A549 (cell line): ENCODE data around the gene IDH3B. TPM values are rescaled to one million over a fixed set of nuclear protein-coding genes. Genes with fewer than 3 reads are reported as not detected.

Source experiments
- ATAC-seq, 2 experiments: fragments of 200-7000 bp in 1 of 2; fragments of >200 bp in 1 of 2; cut with Nextera tagmentation in 1 of 2; cut with Tn5 transposase in 1 of 2; 3 replicates each; pipeline versions ENCODE4 v1.8.0 to v1.9.1; 2018 to 2020; ENCODE audit warnings: mild to moderate bottlenecking in 1 of 2, moderate library complexity in 1 of 2
- CTCF ChIA-PET: fragments of 300-600 bp; sonication (Branson Sonifier 250); formaldehyde crosslinking; extraction: SDS; loops from one replicate; lab custom pipeline; 2021; ENCODE audit warnings: antibody characterized with exemption, inconsistent platforms; lab: Yijun Ruan, JAX
- POLR2A ChIA-PET: fragments of 350-600 bp; formaldehyde crosslinking; extraction: SDS; loops from one replicate; lab custom pipeline; 2021; ENCODE audit warnings: antibody characterized with exemption, inconsistent platforms; lab: Yijun Ruan, JAX
- DNase-seq, 2 experiments: peaks; one replicate each; pipeline versions ENCODE4 v3.0.0 to v3.0.0-alpha.2; 2011 to 2016; ENCODE audit warnings: low read depth in 1 of 2, low spot score in 1 of 2
- FAIRE-seq: peaks from 2 replicates; lab custom pipeline; 2011; peaks lifted over from hg19 to GRCh38; lab: Jason Lieb, UNC
- H3K27ac ChIP-seq, 2 experiments: fragments of >200 bp; sonication (Bioruptor Twin); formaldehyde crosslinking; 3 replicates each; pipeline ENCODE4 v1.5.1; 2016 to 2017
- H3K4me1 ChIP-seq: fragments of >200 bp; sonication (Bioruptor Twin); formaldehyde crosslinking; 3 replicates; pipeline ENCODE4 v1.6.1; 2016
- H3K4me2 ChIP-seq: fragments of >200 bp; sonication (Bioruptor Twin); formaldehyde crosslinking; 3 replicates; pipeline ENCODE4 v1.6.1; 2016
- H3K4me3 ChIP-seq: fragments of >200 bp; sonication (Bioruptor Twin); formaldehyde crosslinking; 3 replicates; pipeline ENCODE4 v1.5.1; 2016
- H3K9me3 ChIP-seq: fragments of >200 bp; sonication (Bioruptor Twin); formaldehyde crosslinking; 3 replicates; pipeline ENCODE4 v1.6.1; 2016
- BHLHE40 ChIP-seq: IDR thresholded peaks from 2 replicates; pipeline ENCODE4 v1.6.1; 2012; ENCODE audit warnings: low read depth, low read length, inconsistent platforms
- CBX2 ChIP-seq: fragments of 200-600 bp; sonication (generic); IDR thresholded peaks from 2 replicates; pipeline ENCODE4 v1.6.1; 2016; ENCODE audit warnings: low read depth, mild to moderate bottlenecking, borderline replicate concordance
- CEBPB ChIP-seq, 2 experiments: fragments of >200 bp in 1 of 2; sonication (Bioruptor Twin) in 1 of 2; formaldehyde crosslinking in 1 of 2; IDR thresholded peaks; 2 replicates each; pipeline ENCODE4 v1.6.1; 2012 to 2016
- CHD2 ChIP-seq: fragments of 150-350 bp; IDR thresholded peaks from 2 replicates; pipeline ENCODE4 v1.6.1; 2014; ENCODE audit warnings: low read length; ENCODE audit not compliant: partially characterized antibody
- CHD4 ChIP-seq: fragments of 200-600 bp; sonication (generic); IDR thresholded peaks from 2 replicates; pipeline ENCODE4 v1.6.1; 2016; ENCODE audit warnings: antibody characterized with exemption, mild to moderate bottlenecking, borderline replicate concordance
- E2F6 ChIP-seq: IDR thresholded peaks from 2 replicates; pipeline ENCODE4 v1.6.1; 2012; ENCODE audit warnings: low read depth, borderline replicate concordance
- EHF ChIP-seq: fragments of 250-450 bp; sonication (Bioruptor Pico); IDR thresholded peaks from 2 replicates; pipeline ENCODE4 v1.5.0; 2020; ENCODE audit warnings: mild to moderate bottlenecking
- EP300 ChIP-seq, 2 experiments: fragments of >200 bp; sonication (Bioruptor Twin); formaldehyde crosslinking; IDR thresholded peaks; 2 replicates in 1 of 2; 3 replicates in 1 of 2; pipeline ENCODE4 v1.6.1; 2016 to 2017
- ESRRA ChIP-seq: fragments of 150-350 bp; IDR thresholded peaks from 2 replicates; pipeline ENCODE4 v1.6.1; 2014; ENCODE audit warnings: mild to moderate bottlenecking, low read length, borderline replicate concordance
- FOSB ChIP-seq: fragments of 250-450 bp; sonication (Bioruptor Pico); IDR thresholded peaks from 2 replicates; pipeline ENCODE4 v1.5.0; 2020; ENCODE audit warnings: mild to moderate bottlenecking, moderate library complexity
- FOSL2 ChIP-seq, 2 experiments: fragments of 450-650 bp in 1 of 2; fragments of >200 bp in 1 of 2; sonication (Bioruptor Twin) in 1 of 2; formaldehyde crosslinking; IDR thresholded peaks; 2 replicates each; pipeline versions ENCODE4 v1.5.0 to v1.6.1; 2016 to 2020; ENCODE audit warnings: mild to moderate bottlenecking in 1 of 2, moderate library complexity in 1 of 2
- FOXS1 ChIP-seq: fragments of 250-450 bp; sonication (Bioruptor Pico); IDR thresholded peaks from 2 replicates; pipeline ENCODE4 v1.5.0; 2020; ENCODE audit warnings: mild to moderate bottlenecking, moderate library complexity
- HOXA7 ChIP-seq: fragments of 250-450 bp; sonication (Bioruptor Pico); IDR thresholded peaks from 2 replicates; pipeline ENCODE4 v1.5.0; 2020; ENCODE audit warnings: mild to moderate bottlenecking, moderate library complexity
- MAFK ChIP-seq: fragments of 450-650 bp; IDR thresholded peaks from 2 replicates; pipeline ENCODE4 v1.6.1; 2014; ENCODE audit not compliant: partially characterized antibody
- MAZ ChIP-seq: fragments of 150-350 bp; IDR thresholded peaks from 2 replicates; pipeline ENCODE4 v1.6.1; 2014; ENCODE audit warnings: antibody characterized with exemption, low read depth, low read length, borderline replicate concordance
- NPAS2 ChIP-seq: fragments of 250-450 bp; sonication (Bioruptor Pico); IDR thresholded peaks from 2 replicates; pipeline ENCODE4 v1.8.0; 2022; ENCODE audit warnings: mild to moderate bottlenecking, moderate library complexity, borderline replicate concordance
- NR3C1 ChIP-seq: fragments of >200 bp; sonication (Bioruptor Twin); formaldehyde crosslinking; IDR thresholded peaks from 3 replicates; pipeline ENCODE4 v1.6.1; 2017
- RCOR1 ChIP-seq: fragments of 150-350 bp; IDR thresholded peaks from 2 replicates; pipeline ENCODE4 v1.6.1; 2014; ENCODE audit warnings: antibody characterized with exemption, low read length, low read depth
- REST ChIP-seq: fragments of 200-600 bp; sonication (generic); IDR thresholded peaks from 2 replicates; pipeline ENCODE4 v1.6.1; 2016; ENCODE audit warnings: antibody characterized with exemption, mild to moderate bottlenecking, moderate library complexity
- RFX5 ChIP-seq: fragments of 450-650 bp; IDR thresholded peaks from 2 replicates; pipeline ENCODE4 v1.7.1; 2014; ENCODE audit warnings: antibody characterized with exemption, mild to moderate bottlenecking, moderate library complexity
- RNF2 ChIP-seq: fragments of 200-600 bp; sonication (generic); IDR thresholded peaks from 2 replicates; pipeline ENCODE4 v1.6.1; 2016; ENCODE audit warnings: low read depth, mild to moderate bottlenecking, antibody characterized with exemption, moderate library complexity, borderline replicate concordance
- SMC3 ChIP-seq: fragments of >200 bp; sonication (Bioruptor Twin); formaldehyde crosslinking; IDR thresholded peaks from 3 replicates; pipeline ENCODE4 v1.6.1; 2018; ENCODE audit warnings: inconsistent platforms
- SREBF2 ChIP-seq: fragments of 450-650 bp; IDR thresholded peaks from 2 replicates; pipeline ENCODE4 v1.6.1; 2014; ENCODE audit warnings: mild to moderate bottlenecking, moderate library complexity
- TFCP2L1 ChIP-seq: fragments of 250-450 bp; sonication (Bioruptor Pico); IDR thresholded peaks from 2 replicates; pipeline ENCODE4 v1.5.0; 2021; ENCODE audit warnings: mild to moderate bottlenecking
- TP53 ChIP-seq: fragments of 250-450 bp; sonication (Bioruptor Pico); IDR thresholded peaks from 2 replicates; pipeline ENCODE4 v1.5.0; 2021; ENCODE audit warnings: mild to moderate bottlenecking, moderate library complexity
- ZC3H11A ChIP-seq: fragments of 450-650 bp; IDR thresholded peaks from 2 replicates; pipeline ENCODE4 v1.6.1; 2014; ENCODE audit warnings: antibody characterized with exemption, mild to moderate bottlenecking
- ZSCAN20 ChIP-seq: fragments of 250-450 bp; sonication (Bioruptor Pico); IDR thresholded peaks from 2 replicates; pipeline ENCODE4 v1.8.0; 2022; ENCODE audit warnings: mild to moderate bottlenecking, moderate library complexity
- WGBS: methylation state at CpG from one replicate; pipeline ENCODE4 v1.1.6; 2017; ENCODE audit errors: missing lambda C conversion rate; 5-methylcytosine and 5-hydroxymethylcytosine counted together
- polyA plus RNA-seq, 4 experiments: library from polyadenylated mRNA; depleted of rRNA in 3 of 4; stranded (reverse); fragments of >200 nt; fragmentation: RNase III in 1 of 4; extraction: RNeasy Plus Mini Kit Qiagen cat#74134 plus additional on column Dnase treatment in 1 of 4; gene quantifications; 2 replicates in 3 of 4; 3 replicates in 1 of 4; pipeline ENCODE4 v1.2.3, GENCODE V29; 2011 to 2017
- TF ChIP-seq, protein P1 (sequence below): fragments of 250-450 bp; sonication (Bioruptor Pico); IDR thresholded peaks from 2 replicates; pipeline ENCODE4 v1.5.0; 2020; ENCODE audit warnings: low read depth, mild to moderate bottlenecking, moderate library complexity
- TF ChIP-seq, protein P2 (sequence below): fragments of >200 bp; sonication (Bioruptor Twin); formaldehyde crosslinking; IDR thresholded peaks from 2 replicates; pipeline ENCODE4 v1.6.1; 2016
- TF ChIP-seq, protein P3 (sequence below): fragments of 250-450 bp; sonication (Bioruptor Pico); IDR thresholded peaks from 2 replicates; pipeline ENCODE4 v1.5.0; 2021; ENCODE audit warnings: mild to moderate bottlenecking, moderate library complexity, borderline replicate concordance
- TF ChIP-seq, protein P4 (sequence below): fragments of >200 bp; sonication (Bioruptor Twin); formaldehyde crosslinking; IDR thresholded peaks from 3 replicates; pipeline ENCODE4 v1.6.1; 2016

Gene IDH3B
- polyA plus RNA-seq, 2 of the 4 experiments (the other 2 are of a cell fraction) = 154 to 200 TPM

DNA sequence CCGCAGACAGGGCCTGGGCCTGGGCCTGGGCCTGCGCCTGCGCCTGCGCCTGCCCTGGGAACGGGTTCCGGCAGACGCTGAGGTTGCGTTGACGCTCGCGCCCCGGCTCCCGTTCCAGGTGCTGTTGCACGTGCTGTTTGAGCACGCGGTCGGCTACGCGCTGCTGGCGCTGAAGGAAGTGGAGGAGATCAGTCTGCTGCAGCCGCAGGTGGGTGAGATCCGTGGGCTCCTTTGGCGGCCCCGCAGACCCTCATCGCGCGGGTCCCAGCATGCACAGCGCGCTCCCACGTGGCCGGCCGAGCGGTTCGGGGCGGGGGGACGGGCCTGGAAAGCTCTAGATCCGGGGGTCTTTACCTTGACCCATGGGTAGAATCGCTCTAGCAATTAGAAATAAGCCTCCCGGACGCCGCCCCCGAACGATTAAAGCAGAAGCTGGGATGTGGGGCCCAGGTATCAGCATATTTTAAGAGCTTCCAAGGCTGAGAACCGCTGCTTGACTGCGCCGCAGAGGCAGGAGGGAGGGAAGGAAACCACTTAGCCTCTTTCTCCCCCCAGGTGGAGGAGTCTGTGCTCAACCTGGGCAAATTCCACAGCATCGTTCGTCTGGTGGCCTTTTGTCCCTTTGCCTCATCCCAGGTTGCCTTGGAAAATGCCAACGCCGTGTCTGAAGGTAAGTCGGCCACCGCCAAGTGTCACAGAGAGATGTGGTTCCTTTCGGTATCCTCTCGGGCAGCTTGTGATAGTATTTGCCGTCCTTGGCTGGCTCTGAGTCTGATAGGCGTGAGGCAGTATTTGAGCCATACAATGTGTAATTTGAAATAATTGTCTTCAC, 11.1 kb downstream of the IDH3B start:
- peaks cover 34% of the 10 kb centered on the region for H3K4me1 ChIP-seq
- peak overlapping the region; percentile 78 for H3K4me3 ChIP-seq
- H3K4me2 ChIP-seq = peak overlapping the region; percentile 98
- ChIA-PET CTCF (interaction anchor here (0.8 to 13.5 kb wide), 7 partner anchors 8 to 129 kb away, joined by 3 to 165 read pairs (median 5); partner anchors contain the start of gene IDH3B), POLR2A (interaction anchor here (0.5 to 2.8 kb wide), 16 partner anchors 8 to 550 kb away, joined by 3 to 50 read pairs (median 7); partner anchors contain the start of genes IDH3B and SNRPB)
- DNase-seq (no peak), ATAC-seq (peak; percentile 52 to 69), FAIRE-seq (no peak)
- no peaks in the 10 kb centered on the region for H3K9me3 ChIP-seq
- H3K27ac ChIP-seq = peak overlapping the region; percentile 95 to 96
- 0% methylated on average over 35 of the region's 56 CpGs for WGBS
- TF ChIP-seq ZSCAN20 (CRISPR knock-in tag) = no peak
- TF ChIP-seq, protein P1, sequence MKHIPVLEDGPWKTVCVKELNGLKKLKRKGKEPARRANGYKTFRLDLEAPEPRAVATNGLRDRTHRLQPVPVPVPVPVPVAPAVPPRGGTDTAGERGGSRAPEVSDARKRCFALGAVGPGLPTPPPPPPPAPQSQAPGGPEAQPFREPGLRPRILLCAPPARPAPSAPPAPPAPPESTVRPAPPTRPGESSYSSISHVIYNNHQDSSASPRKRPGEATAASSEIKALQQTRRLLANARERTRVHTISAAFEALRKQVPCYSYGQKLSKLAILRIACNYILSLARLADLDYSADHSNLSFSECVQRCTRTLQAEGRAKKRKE (CRISPR knock-in tag) = peak; percentile 84; the same call in 1 of the 2 replicates
- no peak for TF ChIP-seq FOSB (CRISPR knock-in tag)
- no peak for TF ChIP-seq FOXS1 (CRISPR knock-in tag)
- TF ChIP-seq RFX5 = no peak
- TF ChIP-seq E2F6 = peak; percentile 88
- TF ChIP-seq, protein P2, sequence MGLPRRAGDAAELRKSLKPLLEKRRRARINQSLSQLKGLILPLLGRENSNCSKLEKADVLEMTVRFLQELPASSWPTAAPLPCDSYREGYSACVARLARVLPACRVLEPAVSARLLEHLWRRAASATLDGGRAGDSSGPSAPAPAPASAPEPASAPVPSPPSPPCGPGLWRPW = no peak
- TF ChIP-seq TP53 = peak; percentile 78; the same call in 1 of the 2 replicates
- TF ChIP-seq CEBPB (IDR thresholded peaks at IDR 0.05) = no peak
- TF ChIP-seq, protein P3, sequence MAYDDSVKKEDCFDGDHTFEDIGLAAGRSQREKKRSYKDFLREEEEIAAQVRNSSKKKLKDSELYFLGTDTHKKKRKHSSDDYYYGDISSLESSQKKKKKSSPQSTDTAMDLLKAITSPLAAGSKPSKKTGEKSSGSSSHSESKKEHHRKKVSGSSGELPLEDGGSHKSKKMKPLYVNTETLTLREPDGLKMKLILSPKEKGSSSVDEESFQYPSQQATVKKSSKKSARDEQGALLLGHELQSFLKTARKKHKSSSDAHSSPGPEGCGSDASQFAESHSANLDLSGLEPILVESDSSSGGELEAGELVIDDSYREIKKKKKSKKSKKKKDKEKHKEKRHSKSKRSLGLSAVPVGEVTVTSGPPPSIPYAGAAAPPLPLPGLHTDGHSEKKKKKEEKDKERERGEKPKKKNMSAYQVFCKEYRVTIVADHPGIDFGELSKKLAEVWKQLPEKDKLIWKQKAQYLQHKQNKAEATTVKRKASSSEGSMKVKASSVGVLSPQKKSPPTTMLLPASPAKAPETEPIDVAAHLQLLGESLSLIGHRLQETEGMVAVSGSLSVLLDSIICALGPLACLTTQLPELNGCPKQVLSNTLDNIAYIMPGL (CRISPR knock-in tag) = no peak
- TF ChIP-seq NPAS2 (CRISPR knock-in tag) = 0 out of 2 replicates have a peak, but pooled peaks have one; percentile 44
- no peak for TF ChIP-seq NR3C1
- no peak for TF ChIP-seq REST
- TF ChIP-seq SMC3 = no peak
- TF ChIP-seq CHD2 = no peak
- TF ChIP-seq TFCP2L1 (CRISPR knock-in tag) = 0 out of 2 replicates have a peak, but pooled peaks have one; percentile 51
- no peak for TF ChIP-seq ZC3H11A
- TF ChIP-seq HOXA7 = 0 out of 2 replicates have a peak, but pooled peaks have one; percentile 50
- TF ChIP-seq FOSL2 (IDR thresholded peaks at IDR 0.05) = no peak
- peak; percentile 10; the same call in 1 of the 2 replicates for TF ChIP-seq FOSL2 (CRISPR knock-in tag; IDR thresholded peaks at IDR 0.05)
- TF ChIP-seq, protein P4, sequence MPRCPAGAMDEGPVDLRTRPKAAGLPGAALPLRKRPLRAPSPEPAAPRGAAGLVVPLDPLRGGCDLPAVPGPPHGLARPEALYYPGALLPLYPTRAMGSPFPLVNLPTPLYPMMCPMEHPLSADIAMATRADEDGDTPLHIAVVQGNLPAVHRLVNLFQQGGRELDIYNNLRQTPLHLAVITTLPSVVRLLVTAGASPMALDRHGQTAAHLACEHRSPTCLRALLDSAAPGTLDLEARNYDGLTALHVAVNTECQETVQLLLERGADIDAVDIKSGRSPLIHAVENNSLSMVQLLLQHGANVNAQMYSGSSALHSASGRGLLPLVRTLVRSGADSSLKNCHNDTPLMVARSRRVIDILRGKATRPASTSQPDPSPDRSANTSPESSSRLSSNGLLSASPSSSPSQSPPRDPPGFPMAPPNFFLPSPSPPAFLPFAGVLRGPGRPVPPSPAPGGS = no peak
- peak; percentile 88; the same call in 1 of the 2 replicates for TF ChIP-seq RNF2
- TF ChIP-seq SREBF2 = no peak
- no peak for TF ChIP-seq MAZ
- no peak for TF ChIP-seq CHD4
- TF ChIP-seq EP300 (IDR thresholded peaks at IDR 0.05) = no peak
- no peak for TF ChIP-seq BHLHE40
- no peak for TF ChIP-seq CBX2
- 0 out of 2 replicates have a peak, but pooled peaks have one; percentile 49 for TF ChIP-seq EHF
- no peak for TF ChIP-seq ESRRA
- TF ChIP-seq RCOR1 = no peak
- TF ChIP-seq MAFK = no peak
